Pancreas (tissue), 10 donors: Measurements from ENCODE around the gene C1orf159. TPM values are rescaled to one million over a fixed set of nuclear protein-coding genes. Genes with fewer than 3 reads are reported as not detected.

Experiments
- ATAC-seq, 4 donors: fragments of 200-7000 bp; cut with Tn5 transposase; one replicate each; pipeline versions ENCODE4 v1.8.0 to v1.9.1; 2020; ENCODE audit warnings: mild to moderate bottlenecking in 4 of 4, moderate library complexity in 4 of 4
- DNase-seq, 6 donors: peaks; one replicate each; pipeline ENCODE4 v3.0.0-alpha.2; 2020
- FAIRE-seq: peaks from 2 replicates; lab custom pipeline; 2012; peaks lifted over from hg19 to GRCh38; lab: Jason Lieb, UNC
- H3K27ac ChIP-seq, 4 donors: fragments of 200-600 bp; sonication (generic); 1 replicate in 3 of 4; 2 replicates in 1 of 4; pipeline versions ENCODE4 v1.5.0 to v1.8.0; 2020
- H3K27me3 ChIP-seq, 4 donors: fragments of 200-600 bp; one replicate each; pipeline ENCODE4 v1.8.0; 2021
- H3K36me3 ChIP-seq, 3 donors: fragments of 200-600 bp; sonication (generic) in 1 of 3; one replicate each; pipeline versions ENCODE4 v1.5.0 to v1.8.0; 2020 to 2021
- H3K4me1 ChIP-seq, 3 donors: fragments of 200-600 bp; one replicate each; pipeline ENCODE4 v1.8.0; 2021
- H3K4me3 ChIP-seq, 4 donors: fragments of 200-600 bp; sonication (generic) in 2 of 4; one replicate each; pipeline versions ENCODE4 v1.5.0 to v1.8.0; 2020 to 2021
- H3K9me3 ChIP-seq, 4 donors: fragments of 200-600 bp; one replicate each; pipeline ENCODE4 v1.8.0; 2021
- WGBS, 2 donors: extraction: QIAGEN DNeasy Blood & Tissue Kit; methylation state at CpG; one replicate each; pipeline ENCODE4 v1.1.7; 2013; 5-methylcytosine and 5-hydroxymethylcytosine counted together
- intact Hi-C, 3 donors: fragments of 100-400 bp; cut with DNase I; formaldehyde crosslinking; loops; one replicate each; pipeline versions ENCODE4 v1.11.1 to v1.14.2; 2022
- polyA plus RNA-seq, 2 donors: library from polyadenylated mRNA; stranded (reverse); fragments of 200-250 nt; gene quantifications; one replicate each; pipeline ENCODE4 v1.2.3, GENCODE V29; 2013
- total RNA-seq, 6 donors: library from RNA; stranded (reverse); fragmentation: NEBNext Ultra II Directional in 4 of 6; extraction: Animal tissue kit (Norgen Biotek cat#: 25700) in 4 of 6; gene quantifications; one replicate each; pipeline versions ENCODE4 v1.2.1 to v1.2.4, GENCODE V29; 2021 to 2023
- TF ChIP-seq, protein P1 (sequence below), 4 donors: fragments of 200-600 bp; sonication (generic) in 3 of 4; IDR thresholded peaks; one replicate each; pipeline versions ENCODE4 v1.5.0 to v1.8.0; 2021; ENCODE audit warnings: antibody characterized with exemption in 4 of 4
- donor health status: healthy with polysubstance abuse.
- donor health status: DM: no; HTN: no; CAD: no; lungs with moderate emphysema.
- donor health status: DM: no; HTN: no; CAD: no.
- donor health status: control.
- donor health status: control.
- donor health status: Bipolar disorder and iron deficiency.
- donor health status: DM: yes; HTN: yes; CAD: no.
- donor health status: DM: no; HTN: no; CAD: no.
- donor health status: DM: no; HTN: no; CAD: no.
- donor health status: DM: yes; HTN: yes; CAD: no.

C1orf159 gene
- total and polyA plus RNA-seq, 8 donors: 3.0 to 30.7 (median 4.9) TPM

DNA sequence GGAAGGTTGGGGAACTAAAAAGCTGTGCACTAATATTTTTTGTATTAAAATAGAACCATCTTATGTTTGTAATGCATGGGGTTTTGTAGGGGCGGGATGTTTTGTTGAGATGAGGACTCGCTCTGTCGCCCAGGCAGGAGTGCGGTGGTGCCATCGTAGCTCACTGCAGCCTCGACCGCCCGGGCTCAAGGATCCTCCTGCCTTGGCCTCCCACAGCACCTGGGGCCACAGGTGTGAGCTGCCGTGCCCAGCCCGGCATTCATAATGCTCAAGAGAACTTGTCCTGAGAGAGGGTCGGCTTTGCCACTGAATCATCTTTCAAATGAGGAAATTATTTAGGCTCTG lies 3.0 kb upstream of the C1orf159 start:
- H3K9me3 ChIP-seq: no peaks in the 10 kb centered on the region
- TF ChIP-seq, protein P1, sequence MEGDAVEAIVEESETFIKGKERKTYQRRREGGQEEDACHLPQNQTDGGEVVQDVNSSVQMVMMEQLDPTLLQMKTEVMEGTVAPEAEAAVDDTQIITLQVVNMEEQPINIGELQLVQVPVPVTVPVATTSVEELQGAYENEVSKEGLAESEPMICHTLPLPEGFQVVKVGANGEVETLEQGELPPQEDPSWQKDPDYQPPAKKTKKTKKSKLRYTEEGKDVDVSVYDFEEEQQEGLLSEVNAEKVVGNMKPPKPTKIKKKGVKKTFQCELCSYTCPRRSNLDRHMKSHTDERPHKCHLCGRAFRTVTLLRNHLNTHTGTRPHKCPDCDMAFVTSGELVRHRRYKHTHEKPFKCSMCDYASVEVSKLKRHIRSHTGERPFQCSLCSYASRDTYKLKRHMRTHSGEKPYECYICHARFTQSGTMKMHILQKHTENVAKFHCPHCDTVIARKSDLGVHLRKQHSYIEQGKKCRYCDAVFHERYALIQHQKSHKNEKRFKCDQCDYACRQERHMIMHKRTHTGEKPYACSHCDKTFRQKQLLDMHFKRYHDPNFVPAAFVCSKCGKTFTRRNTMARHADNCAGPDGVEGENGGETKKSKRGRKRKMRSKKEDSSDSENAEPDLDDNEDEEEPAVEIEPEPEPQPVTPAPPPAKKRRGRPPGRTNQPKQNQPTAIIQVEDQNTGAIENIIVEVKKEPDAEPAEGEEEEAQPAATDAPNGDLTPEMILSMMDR (IDR thresholded peaks at IDR 0.05): no peak
- intact Hi-C loops: loop anchor here in 1 of 3 donors (10.0 kb wide), 1 partner anchor 84 kb away; no protein-coding TSS in a partner anchor
- H3K27me3 ChIP-seq: no peaks in the 10 kb centered on the region
- H3K27ac ChIP-seq: no peak overlapping the region
- FAIRE-seq: no peak
- peak in 1 of 6 donors; percentile 27 for DNase-seq
- ATAC-seq: no peak
- H3K4me1 ChIP-seq: peaks cover 0 to 3% (median 0%) of the 10 kb centered on the region in 3 donors
- H3K36me3 ChIP-seq: no peaks in the 10 kb centered on the region
- WGBS, 2 donors: 77 to 91% methylated on average over 11 of the region's 11 CpGs
- H3K4me3 ChIP-seq: no peak overlapping the region

DNA sequence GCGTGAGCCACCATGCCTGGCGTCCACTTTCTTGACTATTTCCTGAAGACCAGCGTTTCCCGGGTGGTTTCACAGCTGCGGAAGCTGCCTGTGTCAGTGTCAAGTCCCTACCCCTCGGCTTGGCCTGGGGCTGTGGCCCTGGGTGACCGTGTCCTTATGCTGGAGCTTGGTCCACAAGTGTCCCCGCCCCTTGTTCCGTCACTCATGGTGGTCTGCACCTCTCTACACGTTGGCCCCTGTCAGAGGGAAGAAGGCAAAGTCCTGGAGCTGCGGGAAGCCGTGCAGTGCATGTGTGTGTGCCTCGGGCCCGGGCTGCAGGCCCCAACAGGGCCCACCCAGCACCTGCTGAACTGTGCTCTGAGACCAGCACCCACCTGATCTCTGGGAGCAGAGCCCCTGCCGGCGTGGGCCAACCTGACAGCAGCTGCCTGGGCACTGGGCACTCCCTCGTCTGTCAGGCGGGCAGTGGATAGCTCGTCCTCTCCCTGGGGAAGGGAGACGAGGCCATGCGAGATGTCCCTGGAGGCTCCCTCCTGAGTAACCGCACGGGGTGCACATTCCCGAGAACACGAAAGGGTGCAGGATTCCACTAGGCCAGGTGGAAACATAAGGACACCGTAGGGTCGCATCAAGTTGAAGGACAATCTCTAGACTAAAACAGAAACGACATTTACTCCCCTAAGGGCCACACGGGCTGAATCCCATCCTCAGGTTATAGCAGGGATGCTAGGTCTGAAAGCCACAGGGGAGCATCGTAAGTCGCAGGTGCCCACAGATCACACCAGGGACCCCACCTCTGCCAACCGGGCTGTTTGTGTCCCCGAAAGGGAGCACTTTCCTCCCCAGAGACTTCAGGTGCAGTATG lies 2.4 kb upstream of the C1orf159 start:
- intact Hi-C loops: loop anchor here in 1 of 3 donors (10.0 kb wide), 1 partner anchor 83 kb away; no protein-coding TSS in a partner anchor
- no peak overlapping the region for H3K4me3 ChIP-seq
- no peak for FAIRE-seq

DNA sequence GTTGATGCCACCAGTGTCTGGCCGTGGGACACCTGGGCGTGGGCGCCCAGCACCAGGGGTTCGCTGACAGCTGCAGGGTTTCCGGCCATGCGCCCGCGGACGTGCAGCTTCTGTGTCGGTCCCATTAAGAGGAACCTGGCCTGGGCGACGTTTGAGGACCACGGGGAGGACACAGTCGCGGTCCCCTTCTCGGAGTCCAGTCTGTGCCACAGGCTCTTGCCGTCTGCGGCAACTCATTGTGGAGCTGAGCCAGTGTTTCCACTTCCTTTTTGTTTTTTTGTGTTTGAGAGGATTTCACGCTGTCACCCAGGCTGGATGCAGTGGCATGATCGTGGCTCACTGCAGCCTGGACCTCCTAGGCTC lies 1.6 kb upstream of the C1orf159 start:
- DNase-seq (peak in 5 of 6 donors; percentile 26 to 80 (median 52)), FAIRE-seq (no peak), ATAC-seq (no peak)
- TF ChIP-seq, protein P1 (IDR thresholded peaks at IDR 0.05): no peak
- intact Hi-C loops: loop anchor here in 1 of 3 donors (10.0 kb wide), 1 partner anchor 83 kb away; no protein-coding TSS in a partner anchor
- no peak overlapping the region for H3K4me3 ChIP-seq
- no peak overlapping the region for H3K27ac ChIP-seq
- H3K4me1 ChIP-seq: peaks cover 0 to 3% (median 0%) of the 10 kb centered on the region in 3 donors
- WGBS, 2 donors: 69 to 79% methylated on average over 20 of the region's 20 CpGs
- H3K9me3 ChIP-seq: no peaks in the 10 kb centered on the region
- H3K36me3 ChIP-seq: no peaks in the 10 kb centered on the region
- no peaks in the 10 kb centered on the region for H3K27me3 ChIP-seq

More for the DNA sequence above, 2.4 kb upstream of the C1orf159 start:
- peak in 5 of 6 donors; percentile 19 to 70 (median 41) for DNase-seq
- ATAC-seq: no peak
- WGBS, 2 donors: 73 to 84% methylated on average over 32 to 33 of the region's 33 CpGs
- no peak overlapping the region for H3K27ac ChIP-seq
- no peaks in the 10 kb centered on the region for H3K36me3 ChIP-seq
- H3K9me3 ChIP-seq: no peaks in the 10 kb centered on the region
- H3K27me3 ChIP-seq: no peaks in the 10 kb centered on the region
- peaks cover 0 to 3% (median 0%) of the 10 kb centered on the region in 3 donors for H3K4me1 ChIP-seq
- TF ChIP-seq, protein P1 (IDR thresholded peaks at IDR 0.05): no peak

DNA sequence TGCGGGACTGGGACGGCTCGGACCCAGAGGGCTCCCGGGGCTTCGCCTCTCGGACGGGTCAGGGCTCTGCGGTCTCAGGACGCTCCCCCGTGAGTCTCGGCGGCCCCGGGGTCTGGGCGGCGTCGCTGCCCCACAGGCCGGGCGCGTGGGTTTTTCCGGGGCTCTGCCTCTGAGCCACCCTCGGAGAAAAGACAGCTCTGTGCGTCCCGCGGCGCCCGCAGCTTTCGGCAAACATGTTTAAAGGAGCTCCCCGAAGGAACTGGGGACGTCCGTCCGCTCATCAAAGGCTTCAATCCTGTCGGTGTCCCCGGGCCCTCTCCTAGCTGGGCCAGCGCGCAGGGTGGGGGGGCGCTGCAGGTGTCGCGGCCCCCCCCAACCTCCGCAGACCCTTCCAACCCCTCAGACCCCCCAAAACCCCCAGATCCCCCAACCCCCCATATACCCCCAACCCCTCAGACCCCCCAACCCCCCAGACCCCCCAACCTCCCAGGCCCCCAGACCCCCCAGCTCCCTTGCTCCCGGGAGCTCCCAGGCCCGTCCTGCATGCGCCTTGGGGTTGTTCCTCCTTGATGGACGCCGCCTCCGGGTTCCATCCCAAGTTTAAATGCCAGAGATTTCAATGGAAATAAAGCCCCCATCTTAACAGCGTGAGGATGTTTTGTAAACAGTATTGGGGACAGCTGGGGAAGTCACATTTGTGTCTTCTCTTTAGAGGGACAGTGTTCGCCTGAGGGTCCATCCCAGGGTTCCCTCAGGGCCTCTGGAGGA lies 996 bp upstream of the C1orf159 start:
- TF ChIP-seq, protein P1 (IDR thresholded peaks at IDR 0.05): no peak
- no peak for FAIRE-seq
- intact Hi-C loops: loop anchor here in 1 of 3 donors (10.0 kb wide), 1 partner anchor 82 kb away; no protein-coding TSS in a partner anchor
- Histone ChIP-seq H3K4me3 (peak overlapping the region; percentile 40 to 87 (median 80)), H3K27me3 (no peaks in the 10 kb centered on the region), H3K4me1 (peaks cover 0 to under 1% (median 0%) of the 10 kb centered on the region in 3 donors), H3K27ac (no peak overlapping the region), H3K9me3 (no peaks in the 10 kb centered on the region), H3K36me3 (no peaks in the 10 kb centered on the region)
- WGBS, 2 donors: 7 to 16% methylated on average over 28 to 47 of the region's 47 CpGs
- no peak for ATAC-seq
- peak in 4 of 6 donors; percentile 20 to 86 (median 44) for DNase-seq
